ENCODE results near the gene CCDC85C.

Gene CCDC85C

GRCh38 chr14:99568567-99569560 lies 35.1 kb downstream of the CCDC85C start:
- H3K4me3 ChIP-seq (ENCODE audit: low read length), result no peak overlapping the region
- no peak overlapping the region for H3K23ac ChIP-seq (ENCODE audit: low read length)
- no CpG with 5 or more reads among the region's 22 CpGs for WGBS (ENCODE audit: extremely low coverage, insufficient coverage, low lambda C conversion rate)
- no peak overlapping the region for H3K9ac ChIP-seq (ENCODE audit: low read length)
- H3K4ac ChIP-seq (ENCODE audit: low read depth, low read length), result no peak overlapping the region
- H2AK5ac ChIP-seq (ENCODE audit: low read length), result peak overlapping the region; percentile 43
- H3K27me3 ChIP-seq (ENCODE audit: insufficient read depth, low read length, poor library complexity), result no peaks in the 10 kb centered on the region
- H2BK120ac ChIP-seq (ENCODE audit: low read depth, low read length), result no peak overlapping the region
- H4K8ac ChIP-seq (ENCODE audit: low read depth, low read length), result no peak overlapping the region
- H3K4me2 ChIP-seq (ENCODE audit: low read length), result no peak overlapping the region
- H3K79me1 ChIP-seq (ENCODE audit: low read length), result peaks cover 2% of the 10 kb centered on the region
- H3K4me1 ChIP-seq (ENCODE audit: control insufficient read depth, low read depth, low read length), result peaks cover 36% of the 10 kb centered on the region
- DNase-seq, result no peak
- peak overlapping the region; percentile 25 for H3K56ac ChIP-seq (ENCODE audit: low read length)
- H3K79me2 ChIP-seq (ENCODE audit: control insufficient read depth, insufficient read depth, low read length), result peaks cover 3% of the 10 kb centered on the region
- no peaks in the 10 kb centered on the region for H3K36me3 ChIP-seq (ENCODE audit: control insufficient read depth, insufficient read depth, low read length)
- H3K27ac ChIP-seq (ENCODE audit: low read depth, low read length), result no peak overlapping the region
- H3K18ac ChIP-seq (ENCODE audit: low read length), result peak overlapping the region; percentile 24
- no peak overlapping the region for H2BK5ac ChIP-seq (ENCODE audit: low read length)
- H4K5ac ChIP-seq (ENCODE audit: low read length), result no peak overlapping the region
- no peak overlapping the region for H2BK15ac ChIP-seq (replicated peaks; ENCODE audit: low read depth)

- Histone ChIP-seq H3K79me2 (ENCODE audit: control insufficient read depth, insufficient read depth, low read length) (peaks cover 3% of the 10 kb centered on the region), H3K27me3 (ENCODE audit: insufficient read depth, low read length, poor library complexity) (no peaks in the 10 kb centered on the region), H2BK15ac (replicated peaks; ENCODE audit: low read depth) (no peak overlapping the region), H3K27ac (ENCODE audit: low read depth, low read length) (no peak overlapping the region), H4K8ac (ENCODE audit: low read depth, low read length) (no peak overlapping the region), H3K4ac (ENCODE audit: low read depth, low read length) (no peak overlapping the region), H3K18ac (ENCODE audit: low read length) (no peak overlapping the region), H3K4me2 (ENCODE audit: low read length) (no peak overlapping the region), H3K4me1 (ENCODE audit: control insufficient read depth, low read depth, low read length) (peaks cover 16% of the 10 kb centered on the region), H3K56ac (ENCODE audit: low read length) (no peak overlapping the region), H3K9ac (ENCODE audit: low read length) (no peak overlapping the region), H4K5ac (ENCODE audit: low read length) (no peak overlapping the region), H3K36me3 (ENCODE audit: control insufficient read depth, insufficient read depth, low read length) (no peaks in the 10 kb centered on the region), H2BK120ac (ENCODE audit: low read depth, low read length) (no peak overlapping the region), H3K23ac (ENCODE audit: low read length) (no peak overlapping the region), H3K79me1 (ENCODE audit: low read length) (peaks cover 4% of the 10 kb centered on the region), H2BK5ac (ENCODE audit: low read length) (no peak overlapping the region), H2AK5ac (ENCODE audit: low read length) (no peak overlapping the region), H3K4me3 (ENCODE audit: low read length) (no peak overlapping the region)
- no CpG with 5 or more reads among the region's 20 CpGs for WGBS (ENCODE audit: extremely low coverage, insufficient coverage, low lambda C conversion rate)
- no peak for DNase-seq
These were observed 37.3 kb downstream of the CCDC85C start for GRCh38 chr14:99566390-99567354.

GRCh38 chr14:99566009-99566389 lies 38.0 kb downstream of the CCDC85C start:
- Histone ChIP-seq H3K4me3 (ENCODE audit: low read length) (no peak overlapping the region), H4K5ac (ENCODE audit: low read length) (no peak overlapping the region), H3K56ac (ENCODE audit: low read length) (no peak overlapping the region), H2AK5ac (ENCODE audit: low read length) (no peak overlapping the region), H3K23ac (ENCODE audit: low read length) (no peak overlapping the region), H2BK15ac (replicated peaks; ENCODE audit: low read depth) (no peak overlapping the region), H3K36me3 (ENCODE audit: control insufficient read depth, insufficient read depth, low read length) (no peaks in the 10 kb centered on the region), H3K79me1 (ENCODE audit: low read length) (peaks cover 4% of the 10 kb centered on the region), H3K4me2 (ENCODE audit: low read length) (no peak overlapping the region), H3K27me3 (ENCODE audit: insufficient read depth, low read length, poor library complexity) (no peaks in the 10 kb centered on the region), H3K9ac (ENCODE audit: low read length) (no peak overlapping the region), H3K4ac (ENCODE audit: low read depth, low read length) (no peak overlapping the region), H2BK120ac (ENCODE audit: low read depth, low read length) (no peak overlapping the region), H3K4me1 (ENCODE audit: control insufficient read depth, low read depth, low read length) (peaks cover 10% of the 10 kb centered on the region), H3K79me2 (ENCODE audit: control insufficient read depth, insufficient read depth, low read length) (peaks cover 3% of the 10 kb centered on the region), H4K8ac (ENCODE audit: low read depth, low read length) (no peak overlapping the region), H3K18ac (ENCODE audit: low read length) (no peak overlapping the region), H3K27ac (ENCODE audit: low read depth, low read length) (no peak overlapping the region), H2BK5ac (ENCODE audit: low read length) (no peak overlapping the region)
- no peak for DNase-seq
- WGBS (ENCODE audit: extremely low coverage, insufficient coverage, low lambda C conversion rate), result no CpG with 5 or more reads among the region's 7 CpGs

- Histone ChIP-seq H3K4ac (ENCODE audit: low read depth, low read length) (no peak overlapping the region), H3K79me2 (ENCODE audit: control insufficient read depth, insufficient read depth, low read length) (peaks cover 3% of the 10 kb centered on the region), H3K79me1 (ENCODE audit: low read length) (peaks cover 4% of the 10 kb centered on the region), H3K36me3 (ENCODE audit: control insufficient read depth, insufficient read depth, low read length) (no peaks in the 10 kb centered on the region), H4K5ac (ENCODE audit: low read length) (no peak overlapping the region), H3K4me3 (ENCODE audit: low read length) (no peak overlapping the region), H4K8ac (ENCODE audit: low read depth, low read length) (no peak overlapping the region), H3K9ac (ENCODE audit: low read length) (no peak overlapping the region), H3K18ac (ENCODE audit: low read length) (no peak overlapping the region), H2BK120ac (ENCODE audit: low read depth, low read length) (no peak overlapping the region), H2BK5ac (ENCODE audit: low read length) (no peak overlapping the region), H3K4me1 (ENCODE audit: control insufficient read depth, low read depth, low read length) (peaks cover 4% of the 10 kb centered on the region), H3K56ac (ENCODE audit: low read length) (no peak overlapping the region), H2BK15ac (replicated peaks; ENCODE audit: low read depth) (no peak overlapping the region), H3K27ac (ENCODE audit: low read depth, low read length) (no peak overlapping the region), H3K23ac (ENCODE audit: low read length) (no peak overlapping the region), H3K4me2 (ENCODE audit: low read length) (no peak overlapping the region), H2AK5ac (ENCODE audit: low read length) (no peak overlapping the region), H3K27me3 (ENCODE audit: insufficient read depth, low read length, poor library complexity) (no peaks in the 10 kb centered on the region)
- DNase-seq, result no peak
- WGBS (ENCODE audit: extremely low coverage, insufficient coverage, low lambda C conversion rate), result no CpG with 5 or more reads among the region's 4 CpGs
These were observed 38.6 kb downstream of the CCDC85C start for GRCh38 chr14:99565383-99565782.

GRCh38 chr14:99564926-99565259 lies 39.1 kb downstream of the CCDC85C start:
- peaks cover 5% of the 10 kb centered on the region for H3K79me1 ChIP-seq (ENCODE audit: low read length)
- no peak overlapping the region for H3K4ac ChIP-seq (ENCODE audit: low read depth, low read length)
- H3K4me1 ChIP-seq (ENCODE audit: control insufficient read depth, low read depth, low read length), result no peaks in the 10 kb centered on the region
- H4K8ac ChIP-seq (ENCODE audit: low read depth, low read length), result no peak overlapping the region
- no peak overlapping the region for H4K5ac ChIP-seq (ENCODE audit: low read length)
- peaks cover under 1% of the 10 kb centered on the region for H3K79me2 ChIP-seq (ENCODE audit: control insufficient read depth, insufficient read depth, low read length)
- no peak overlapping the region for H3K9ac ChIP-seq (ENCODE audit: low read length)
- no peak for DNase-seq
- H3K36me3 ChIP-seq (ENCODE audit: control insufficient read depth, insufficient read depth, low read length), result no peaks in the 10 kb centered on the region
- no peak overlapping the region for H3K4me3 ChIP-seq (ENCODE audit: low read length)
- H2BK5ac ChIP-seq (ENCODE audit: low read length), result no peak overlapping the region
- H2BK15ac ChIP-seq (replicated peaks; ENCODE audit: low read depth), result no peak overlapping the region
- WGBS (ENCODE audit: extremely low coverage, insufficient coverage, low lambda C conversion rate), result no CpG with 5 or more reads among the region's 14 CpGs
- no peak overlapping the region for H3K4me2 ChIP-seq (ENCODE audit: low read length)
- no peak overlapping the region for H3K18ac ChIP-seq (ENCODE audit: low read length)
- no peak overlapping the region for H3K27ac ChIP-seq (ENCODE audit: low read depth, low read length)
- H3K27me3 ChIP-seq (ENCODE audit: insufficient read depth, low read length, poor library complexity), result no peaks in the 10 kb centered on the region
- H3K56ac ChIP-seq (ENCODE audit: low read length), result no peak overlapping the region
- no peak overlapping the region for H2BK120ac ChIP-seq (ENCODE audit: low read depth, low read length)
- H2AK5ac ChIP-seq (ENCODE audit: low read length), result no peak overlapping the region
- no peak overlapping the region for H3K23ac ChIP-seq (ENCODE audit: low read length)
